Loucy (cell line): Measurements from ENCODE around the gene GCK.

Experiments
- H2AFZ ChIP-seq: fragments of 200-600 bp; sonication (generic); 2 replicates; pipeline ENCODE4 v1.6.0; 2016; ENCODE audit warnings: antibody characterized with exemption, mild to moderate bottlenecking, low read length, moderate library complexity
- H3F3A ChIP-seq: fragments of 200-600 bp; 2 replicates; pipeline ENCODE4 v1.6.0; 2016; ENCODE audit warnings: antibody characterized with exemption, low read depth, mild to moderate bottlenecking
- H3K27me3 ChIP-seq: fragments of 200-600 bp; sonication (generic); 2 replicates; pipeline ENCODE4 v1.6.1; 2014; ENCODE audit warnings: low read length, mild to moderate bottlenecking; ENCODE audit not compliant: insufficient read depth, poor library complexity, severe bottlenecking
- H3K36me3 ChIP-seq: fragments of 200-600 bp; sonication (generic); 2 replicates; pipeline ENCODE4 v1.6.1; 2016; ENCODE audit warnings: low read length; ENCODE audit not compliant: insufficient read depth
- H3K4me1 ChIP-seq: fragments of 200-600 bp; sonication (generic); 2 replicates; pipeline ENCODE4 v1.5.1; 2014; ENCODE audit warnings: low read length, mild to moderate bottlenecking; ENCODE audit not compliant: insufficient read depth, poor library complexity, severe bottlenecking
- H3K4me2 ChIP-seq: fragments of 200-600 bp; sonication (generic); 2 replicates; pipeline ENCODE4 v1.6.0; 2014; ENCODE audit warnings: antibody characterized with exemption, low read length, low read depth, mild to moderate bottlenecking; ENCODE audit not compliant: poor library complexity, severe bottlenecking
- H3K4me3 ChIP-seq: fragments of 200-600 bp; sonication (generic); 2 replicates; pipeline ENCODE4 v1.5.1; 2014; ENCODE audit warnings: low read length, mild to moderate bottlenecking, mixed read lengths; ENCODE audit not compliant: poor library complexity, severe bottlenecking
- H3K79me2 ChIP-seq: fragments of 200-600 bp; sonication (generic); 2 replicates; pipeline ENCODE4 v1.6.1; 2014; ENCODE audit warnings: low read length; ENCODE audit not compliant: insufficient read depth
- H3K9ac ChIP-seq: fragments of 200-600 bp; sonication (generic); 2 replicates; pipeline ENCODE4 v1.6.0; 2014; ENCODE audit warnings: mild to moderate bottlenecking, low read depth, low read length, moderate library complexity; ENCODE audit not compliant: poor library complexity, severe bottlenecking
- H3K9me2 ChIP-seq: fragments of 200-600 bp; sonication (generic); replicated peaks from 2 replicates; pipeline ENCODE4 v1.6.1; 2016; ENCODE audit warnings: low read depth, low read length, mixed read lengths
- H3K9me3 ChIP-seq: fragments of 200-600 bp; sonication (generic); 2 replicates; pipeline ENCODE4 v1.6.1; 2014; ENCODE audit warnings: mild to moderate bottlenecking, antibody characterized with exemption, low read length, low read depth; ENCODE audit not compliant: insufficient read depth
- H4K20me1 ChIP-seq: fragments of 200-600 bp; sonication (generic); 2 replicates; pipeline ENCODE4 v1.6.0; 2014; ENCODE audit warnings: antibody characterized with exemption, low read length, mild to moderate bottlenecking; ENCODE audit not compliant: insufficient read depth, poor library complexity, severe bottlenecking
- CTCF ChIP-seq: fragments of 200-600 bp; sonication (generic); conservative IDR thresholded peaks from 2 replicates; pipeline ENCODE4 v1.5.1; 2014; ENCODE audit warnings: mild to moderate bottlenecking, antibody characterized with exemption, low read length
- EZH2phosphoT487 ChIP-seq: fragments of 200-600 bp; IDR thresholded peaks from 2 replicates; pipeline ENCODE4 v1.6.1; 2018; ENCODE audit warnings: antibody characterized with exemption, mild to moderate bottlenecking, moderate library complexity, borderline replicate concordance

Gene GCK

DNA sequence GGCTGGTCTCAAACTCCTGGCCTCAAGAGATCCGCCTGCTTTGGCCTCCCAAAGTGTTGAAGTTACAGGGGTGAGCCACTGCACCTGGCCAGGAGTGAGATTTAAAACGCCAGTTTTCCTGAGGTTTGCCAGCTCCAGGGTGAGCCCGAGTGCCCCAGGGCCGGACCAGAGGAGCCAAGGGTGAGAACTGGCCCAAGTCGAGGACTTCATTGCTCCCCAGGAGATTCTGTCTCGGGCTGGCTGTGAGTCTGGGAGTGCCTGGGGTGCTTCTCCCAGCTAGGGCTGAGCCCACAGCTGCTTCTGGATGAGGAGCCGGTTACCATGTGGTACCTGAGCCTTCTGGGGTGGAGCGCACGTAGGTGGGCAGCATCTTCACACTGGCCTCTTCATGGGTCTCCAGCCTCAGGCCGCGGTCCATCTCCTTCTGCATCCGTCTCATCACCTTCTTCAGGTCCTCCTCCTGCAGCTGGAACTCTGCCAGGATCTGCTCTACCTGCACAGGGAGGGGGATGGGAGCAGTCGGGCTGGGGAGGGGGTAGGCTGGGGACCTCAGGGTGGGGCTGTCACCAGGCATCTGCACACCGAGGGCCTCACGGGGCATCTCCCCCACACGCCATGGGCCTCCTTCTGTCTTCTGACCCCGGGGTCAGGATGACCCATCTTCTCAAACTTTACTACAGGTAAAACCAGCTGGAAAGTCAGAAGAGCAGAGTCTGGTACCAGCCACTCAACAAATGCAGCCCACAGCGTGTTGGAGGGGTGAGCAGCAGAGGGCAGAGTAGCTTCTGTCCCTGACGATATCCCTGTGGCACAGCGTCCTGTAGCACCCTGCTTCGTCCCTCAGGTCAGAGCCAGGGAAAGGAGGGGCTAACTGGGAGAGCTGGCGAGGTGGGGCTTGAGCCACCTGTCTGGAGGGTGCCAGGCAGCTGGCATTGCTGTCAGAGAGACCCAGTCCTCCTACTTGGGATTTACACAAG is 36.0 kb downstream of the GCK start:
- no peaks in the 10 kb centered on the region for H3K79me2 ChIP-seq
- H3K4me1 ChIP-seq = no peaks in the 10 kb centered on the region
- H3K9me3 ChIP-seq = no peaks in the 10 kb centered on the region
- no peak overlapping the region for H2AFZ ChIP-seq
- no peaks in the 10 kb centered on the region for H3K36me3 ChIP-seq
- H3K9ac ChIP-seq = no peak overlapping the region
- no peaks in the 10 kb centered on the region for H3K27me3 ChIP-seq
- H3K4me2 ChIP-seq = no peak overlapping the region
- H3K9me2 ChIP-seq = no peaks in the 10 kb centered on the region
- no peaks in the 10 kb centered on the region for H3F3A ChIP-seq
- H3K4me3 ChIP-seq = no peak overlapping the region
- TF ChIP-seq EZH2phosphoT487 = no peak
- no peaks in the 10 kb centered on the region for H4K20me1 ChIP-seq

- H3K9me3 ChIP-seq = no peaks in the 10 kb centered on the region
- no peak overlapping the region for H3K4me2 ChIP-seq
- H4K20me1 ChIP-seq = no peaks in the 10 kb centered on the region
- H3F3A ChIP-seq = no peaks in the 10 kb centered on the region
- no peak overlapping the region for H2AFZ ChIP-seq
- no peaks in the 10 kb centered on the region for H3K27me3 ChIP-seq
- TF ChIP-seq EZH2phosphoT487 (no peak), CTCF (no peak)
- H3K4me1 ChIP-seq = no peaks in the 10 kb centered on the region
- H3K4me3 ChIP-seq = no peak overlapping the region
- no peak overlapping the region for H3K9ac ChIP-seq
- H3K79me2 ChIP-seq = no peaks in the 10 kb centered on the region
- H3K9me2 ChIP-seq = no peaks in the 10 kb centered on the region
- no peaks in the 10 kb centered on the region for H3K36me3 ChIP-seq
Measured at GRCh38 chr7:44151956-44152355, 37.3 kb downstream of the GCK start.

- Histone ChIP-seq H3K9me3 (no peaks in the 10 kb centered on the region), H4K20me1 (no peaks in the 10 kb centered on the region), H2AFZ (no peak overlapping the region), H3K36me3 (no peaks in the 10 kb centered on the region), H3K4me1 (no peaks in the 10 kb centered on the region), H3K9me2 (no peaks in the 10 kb centered on the region), H3K9ac (no peak overlapping the region), H3K27me3 (no peaks in the 10 kb centered on the region), H3K4me3 (no peak overlapping the region), H3K79me2 (no peaks in the 10 kb centered on the region), H3K4me2 (no peak overlapping the region), H3F3A (no peaks in the 10 kb centered on the region)
- TF ChIP-seq CTCF (no peak), EZH2phosphoT487 (no peak)
Measured at GRCh38 chr7:44150966-44151941, 38.0 kb downstream of the GCK start.
